ENCODE results near the gene HMGN1.

Gene HMGN1

GRCh38 chr21:39366563-39366962 lies 17.7 kb upstream of the HMGN1 start:
- no peak for DNase-seq

GRCh38 chr21:39364949-39365348 lies 16.1 kb upstream of the HMGN1 start:
- no peak for DNase-seq

- peak; percentile 80 for DNase-seq
Measured at GRCh38 chr21:39363607-39364555, 15.0 kb upstream of the HMGN1 start.

GRCh38 chr21:39362733-39363132 lies 13.8 kb upstream of the HMGN1 start:
- no peak for DNase-seq

GRCh38 chr21:39359382-39359781 lies 10.5 kb upstream of the HMGN1 start:
- DNase-seq: no peak

GRCh38 chr21:39353295-39353694 lies 4.4 kb upstream of the HMGN1 start:
- DNase-seq: no peak

- no peak for DNase-seq
Measured at GRCh38 chr21:39350094-39351005, 1.5 kb upstream of the HMGN1 start.

GRCh38 chr21:39349211-39350093 lies 564 bp upstream of the HMGN1 start:
- peak; percentile 94 for DNase-seq

- DNase-seq: no peak
Measured at GRCh38 chr21:39348040-39348354, 891 bp downstream of the HMGN1 start.

- no peak for DNase-seq
Measured at GRCh38 chr21:39347537-39347936, 1.4 kb downstream of the HMGN1 start.

GRCh38 chr21:39346671-39347331 lies 2.1 kb downstream of the HMGN1 start:
- DNase-seq: no peak

- DNase-seq: no peak
Measured at GRCh38 chr21:39346206-39346605, 2.7 kb downstream of the HMGN1 start.

GRCh38 chr21:39345440-39345839 lies 3.4 kb downstream of the HMGN1 start:
- no peak for DNase-seq

- DNase-seq: no peak
Measured at GRCh38 chr21:39344848-39345247, 4.0 kb downstream of the HMGN1 start.

- no peak for DNase-seq
Measured at GRCh38 chr21:39341249-39341923, 7.5 kb downstream of the HMGN1 start.

- no peak for DNase-seq
Measured at GRCh38 chr21:39340687-39341086, 8.2 kb downstream of the HMGN1 start.

- DNase-seq: no peak
Measured at GRCh38 chr21:39339231-39339630, 9.7 kb downstream of the HMGN1 start.

- DNase-seq: no peak
Measured at GRCh38 chr21:39336457-39337008, 12.4 kb downstream of the HMGN1 start.

- no peak for DNase-seq
Measured at GRCh38 chr21:39334611-39335010, 14.3 kb downstream of the HMGN1 start.

- no peak for DNase-seq
Measured at GRCh38 chr21:39332175-39332574, 16.7 kb downstream of the HMGN1 start.

- no peak for DNase-seq
Measured at GRCh38 chr21:39330001-39330400, 18.9 kb downstream of the HMGN1 start.

Data from GF-D8 (cell line).